ENCODE data around the gene CASTOR1.

The CASTOR1 gene

GRCh38 chr22:30284666-30285065 lies 4.6 kb downstream of the CASTOR1 start:
- TF ChIP-seq, protein P1, sequence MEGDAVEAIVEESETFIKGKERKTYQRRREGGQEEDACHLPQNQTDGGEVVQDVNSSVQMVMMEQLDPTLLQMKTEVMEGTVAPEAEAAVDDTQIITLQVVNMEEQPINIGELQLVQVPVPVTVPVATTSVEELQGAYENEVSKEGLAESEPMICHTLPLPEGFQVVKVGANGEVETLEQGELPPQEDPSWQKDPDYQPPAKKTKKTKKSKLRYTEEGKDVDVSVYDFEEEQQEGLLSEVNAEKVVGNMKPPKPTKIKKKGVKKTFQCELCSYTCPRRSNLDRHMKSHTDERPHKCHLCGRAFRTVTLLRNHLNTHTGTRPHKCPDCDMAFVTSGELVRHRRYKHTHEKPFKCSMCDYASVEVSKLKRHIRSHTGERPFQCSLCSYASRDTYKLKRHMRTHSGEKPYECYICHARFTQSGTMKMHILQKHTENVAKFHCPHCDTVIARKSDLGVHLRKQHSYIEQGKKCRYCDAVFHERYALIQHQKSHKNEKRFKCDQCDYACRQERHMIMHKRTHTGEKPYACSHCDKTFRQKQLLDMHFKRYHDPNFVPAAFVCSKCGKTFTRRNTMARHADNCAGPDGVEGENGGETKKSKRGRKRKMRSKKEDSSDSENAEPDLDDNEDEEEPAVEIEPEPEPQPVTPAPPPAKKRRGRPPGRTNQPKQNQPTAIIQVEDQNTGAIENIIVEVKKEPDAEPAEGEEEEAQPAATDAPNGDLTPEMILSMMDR (IDR thresholded peaks at IDR 0.05; ENCODE audit: low read depth, low read length, poor library complexity, severe bottlenecking), result no peak
- TF ChIP-seq EZH2phosphoT487 (IDR thresholded peaks at IDR 0.05; ENCODE audit: borderline replicate concordance, low read length), result no peak
- H3K36me3 ChIP-seq (ENCODE audit: control insufficient read depth, low read length), result no peaks in the 10 kb centered on the region
- peaks cover 3% of the 10 kb centered on the region; the same call in 1 of the 2 replicates for H4K20me1 ChIP-seq (ENCODE audit: control insufficient read depth, insufficient read depth, low read depth, low read length)
- no peaks in the 10 kb centered on the region for H3K9me3 ChIP-seq (ENCODE audit: control insufficient read depth, insufficient read depth, low read length)
- H3F3A ChIP-seq (ENCODE audit: control insufficient read depth, insufficient read depth), result peaks cover 4% of the 10 kb centered on the region; the same call in 1 of the 2 replicates
- no peak overlapping the region for H3K4me3 ChIP-seq (ENCODE audit: low read length)
- no peak overlapping the region for H3K4me2 ChIP-seq (ENCODE audit: low read length)
- H3K27me3 ChIP-seq (ENCODE audit: control insufficient read depth, low read length), result peaks cover 3% of the 10 kb centered on the region; the same call in 1 of the 2 replicates
- H3K4me1 ChIP-seq (ENCODE audit: control insufficient read depth, low read length), result peaks cover 15% of the 10 kb centered on the region
- H3K79me2 ChIP-seq (ENCODE audit: control insufficient read depth, low read length), result no peaks in the 10 kb centered on the region
- no peaks in the 10 kb centered on the region for H3K9me2 ChIP-seq (replicated peaks; ENCODE audit: control insufficient read depth, low read length)
- H3K27ac ChIP-seq (ENCODE audit: low read depth, low read length), result no peak overlapping the region

GRCh38 chr22:30284172-30284571 lies 5.1 kb downstream of the CASTOR1 start:
- Histone ChIP-seq H3K79me2 (ENCODE audit: control insufficient read depth, low read length) (no peaks in the 10 kb centered on the region), H3K36me3 (ENCODE audit: control insufficient read depth, low read length) (no peaks in the 10 kb centered on the region), H3F3A (ENCODE audit: control insufficient read depth, insufficient read depth) (peaks cover 4% of the 10 kb centered on the region; the same call in 1 of the 2 replicates), H3K27ac (ENCODE audit: low read depth, low read length) (no peak overlapping the region), H3K9me2 (replicated peaks; ENCODE audit: control insufficient read depth, low read length) (no peaks in the 10 kb centered on the region), H3K27me3 (ENCODE audit: control insufficient read depth, low read length) (peaks cover 3% of the 10 kb centered on the region; the same call in 1 of the 2 replicates), H3K4me3 (ENCODE audit: low read length) (no peak overlapping the region), H3K9me3 (ENCODE audit: control insufficient read depth, insufficient read depth, low read length) (no peaks in the 10 kb centered on the region), H4K20me1 (ENCODE audit: control insufficient read depth, insufficient read depth, low read depth, low read length) (peaks cover 3% of the 10 kb centered on the region; the same call in 1 of the 2 replicates), H3K4me2 (ENCODE audit: low read length) (no peak overlapping the region), H3K4me1 (ENCODE audit: control insufficient read depth, low read length) (peaks cover 14% of the 10 kb centered on the region)
- TF ChIP-seq, protein P1 (IDR thresholded peaks at IDR 0.05; ENCODE audit: low read depth, low read length, poor library complexity, severe bottlenecking), result no peak
- no peak for TF ChIP-seq EZH2phosphoT487 (IDR thresholded peaks at IDR 0.05; ENCODE audit: borderline replicate concordance, low read length)

DNA sequence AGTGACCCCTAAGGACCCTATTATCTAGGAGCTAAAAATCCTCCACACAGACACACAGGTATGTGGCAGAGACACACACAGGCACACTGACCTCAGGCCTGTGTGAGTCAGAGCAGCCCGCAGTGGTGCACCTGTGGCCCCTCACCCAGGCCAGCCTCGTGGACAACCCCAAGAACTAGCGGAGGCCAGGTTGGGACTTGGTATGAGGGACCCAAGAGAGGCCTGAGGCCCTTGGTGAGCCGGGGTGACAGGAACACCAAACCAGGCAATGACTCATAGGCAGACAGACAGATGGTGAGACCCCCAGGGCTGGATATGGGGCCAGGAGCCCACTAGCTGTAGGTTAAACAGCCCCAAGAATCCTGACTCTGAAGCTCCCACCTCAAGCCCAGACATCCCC lies 6.0 kb downstream of the CASTOR1 start:
- no peak for TF ChIP-seq EZH2phosphoT487 (IDR thresholded peaks at IDR 0.05; ENCODE audit: borderline replicate concordance, low read length)
- TF ChIP-seq, protein P1 (IDR thresholded peaks at IDR 0.05; ENCODE audit: low read depth, low read length, poor library complexity, severe bottlenecking), result no peak
- H3K27me3 ChIP-seq (ENCODE audit: control insufficient read depth, low read length), result peaks cover 3% of the 10 kb centered on the region; the same call in 1 of the 2 replicates

More for the DNA sequence above, 6.0 kb downstream of the CASTOR1 start:
- H3K27ac ChIP-seq (ENCODE audit: low read depth, low read length), result no peak overlapping the region
- peaks cover 4% of the 10 kb centered on the region; the same call in 1 of the 2 replicates for H3F3A ChIP-seq (ENCODE audit: control insufficient read depth, insufficient read depth)
- no peak overlapping the region for H3K4me3 ChIP-seq (ENCODE audit: low read length)
- peaks cover 3% of the 10 kb centered on the region; the same call in 1 of the 2 replicates for H4K20me1 ChIP-seq (ENCODE audit: control insufficient read depth, insufficient read depth, low read depth, low read length)
- H3K9me2 ChIP-seq (replicated peaks; ENCODE audit: control insufficient read depth, low read length), result no peaks in the 10 kb centered on the region
- H3K4me1 ChIP-seq (ENCODE audit: control insufficient read depth, low read length), result peaks cover 5% of the 10 kb centered on the region
- H3K79me2 ChIP-seq (ENCODE audit: control insufficient read depth, low read length), result no peaks in the 10 kb centered on the region
- H3K4me2 ChIP-seq (ENCODE audit: low read length), result no peak overlapping the region
- H3K9me3 ChIP-seq (ENCODE audit: control insufficient read depth, insufficient read depth, low read length), result no peaks in the 10 kb centered on the region
- H3K36me3 ChIP-seq (ENCODE audit: control insufficient read depth, low read length), result no peaks in the 10 kb centered on the region
